C1 segment of cervical spinal cord (tissue), 14 donors: ENCODE measurements around the gene CCHCR1.
"Not testable (repeated sequence)": the region's sequence is repeated elsewhere in the genome, so short reads cannot be mapped to it uniquely, and the experiment has no call there.

Experiments used
- DNase-seq, 14 donors: peaks; one replicate each; lab custom pipeline; 2025; lab: John Stamatoyannopoulos, UW

CCHCR1 gene

DNA sequence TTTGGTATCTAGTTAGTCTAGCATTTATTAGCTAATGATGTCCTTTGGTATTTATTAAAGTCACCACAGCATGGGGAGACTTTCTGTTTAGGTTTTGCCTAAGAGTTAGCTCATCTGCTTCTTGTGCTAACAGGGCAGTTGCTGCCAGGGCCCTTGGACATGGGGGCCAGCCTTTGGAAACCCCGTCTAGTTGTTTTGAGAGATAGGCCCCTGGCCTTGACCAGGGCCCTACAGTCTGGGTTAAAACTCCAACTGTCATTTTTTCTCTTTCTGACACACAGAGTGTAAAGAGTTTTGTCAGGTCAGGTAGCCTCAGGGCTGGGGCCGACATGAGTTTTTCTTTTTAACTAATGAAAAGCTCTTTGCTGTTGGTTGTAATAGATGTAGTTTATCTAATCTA, 25.7 kb upstream of the CCHCR1 start:
- DNase-seq, result not testable (repeated sequence)

DNA sequence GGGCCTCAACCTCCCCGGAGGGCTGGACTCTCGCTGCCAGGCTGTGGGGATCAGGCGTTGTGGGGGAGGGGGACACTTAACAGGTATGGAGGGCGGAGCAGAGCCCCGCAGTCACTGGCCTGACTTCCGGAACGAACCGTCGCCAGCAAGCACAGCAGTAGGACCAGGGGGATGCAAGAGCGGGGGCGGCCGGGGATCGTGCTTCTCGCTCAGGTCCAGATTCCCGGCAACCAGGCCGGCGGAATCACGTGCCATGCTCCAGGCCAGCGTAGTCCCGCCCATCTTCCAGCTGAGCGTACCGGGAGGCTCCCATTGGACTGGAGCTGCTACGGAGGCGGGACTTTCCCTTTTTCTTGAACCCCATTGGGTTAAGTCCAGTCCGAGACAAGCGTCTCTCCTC, 22.9 kb upstream of the CCHCR1 start:
- peak in 11 of 14 donors; percentile 3 to 72 (median 45) for DNase-seq

DNA sequence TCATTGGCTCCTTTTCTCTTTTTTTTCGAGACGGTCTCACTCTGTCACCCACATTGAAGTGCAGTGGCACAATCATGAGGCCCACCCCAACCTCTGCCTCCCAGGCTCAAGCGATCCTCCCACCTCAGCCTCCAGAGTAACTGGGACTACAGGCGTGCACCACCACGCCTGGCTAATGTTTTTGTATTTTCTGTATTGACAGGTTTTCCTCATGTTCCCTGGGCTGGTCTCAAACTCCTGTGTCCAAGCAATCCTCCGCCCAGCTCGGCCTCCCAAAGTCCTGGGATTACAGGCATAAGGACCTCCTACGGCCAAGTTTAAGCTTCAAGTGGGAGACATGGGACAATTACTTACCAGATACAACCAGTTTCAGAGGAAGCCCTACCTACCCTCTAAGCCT, 22.3 kb upstream of the CCHCR1 start:
- no peak for DNase-seq

DNA sequence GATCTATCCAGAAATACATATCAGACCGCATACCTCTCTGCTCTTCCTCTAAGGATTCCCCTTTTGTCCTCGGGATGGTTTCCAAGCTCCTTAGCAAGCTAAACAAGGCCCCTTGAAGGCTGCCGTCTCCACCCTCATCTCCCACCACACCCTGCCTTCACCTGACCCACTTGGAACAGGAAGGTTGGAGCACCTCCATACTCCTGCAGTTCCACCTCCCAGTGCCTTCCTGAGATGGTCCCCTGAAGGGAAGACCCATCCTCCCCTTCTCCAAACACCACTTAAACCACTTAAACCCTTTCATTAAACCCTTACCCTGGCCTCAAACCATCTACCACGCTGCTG, 21.4 kb upstream of the CCHCR1 start:
- no peak for DNase-seq

DNA sequence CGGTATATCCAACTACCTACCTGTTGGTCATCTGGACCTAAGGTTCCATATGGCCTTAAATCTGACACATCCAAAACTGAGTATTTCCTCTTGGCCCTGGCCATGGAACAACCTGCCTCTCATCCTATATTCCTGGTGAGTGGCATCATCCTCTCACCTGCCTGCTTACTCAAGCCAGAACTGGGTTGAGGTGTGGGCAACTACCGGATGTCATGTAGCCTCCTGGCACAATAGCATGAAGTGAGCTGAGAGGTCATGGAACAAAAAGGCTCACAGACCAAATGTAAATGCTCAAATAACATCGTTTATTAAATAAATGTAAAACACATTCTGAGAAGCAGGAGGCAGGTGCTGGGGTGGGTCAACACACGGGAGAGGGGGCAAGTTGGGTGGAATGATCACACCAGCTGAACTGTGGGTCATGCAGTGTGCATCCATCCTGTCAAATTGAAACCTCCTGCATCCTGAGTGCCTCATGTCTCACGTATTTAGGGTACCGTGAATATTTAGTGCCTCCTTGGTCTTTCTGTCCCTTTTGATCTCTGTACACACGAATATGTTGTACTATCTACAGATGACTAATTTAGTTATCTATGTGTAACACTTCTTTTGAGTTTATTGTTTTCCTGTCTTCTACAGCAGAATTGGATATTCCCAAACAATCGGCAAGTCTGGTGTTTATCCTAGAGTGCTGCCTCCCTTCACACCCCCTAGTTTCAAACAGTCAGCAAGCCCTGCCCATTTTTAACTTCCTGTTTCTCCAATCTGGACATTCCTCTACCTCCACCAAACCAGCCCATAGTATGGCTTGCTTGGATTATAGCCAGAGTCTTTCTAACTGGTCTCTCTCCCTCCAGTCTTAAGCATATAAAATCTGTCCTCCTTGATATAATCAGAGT, 20.8 kb upstream of the CCHCR1 start:
- DNase-seq, result no peak

DNA sequence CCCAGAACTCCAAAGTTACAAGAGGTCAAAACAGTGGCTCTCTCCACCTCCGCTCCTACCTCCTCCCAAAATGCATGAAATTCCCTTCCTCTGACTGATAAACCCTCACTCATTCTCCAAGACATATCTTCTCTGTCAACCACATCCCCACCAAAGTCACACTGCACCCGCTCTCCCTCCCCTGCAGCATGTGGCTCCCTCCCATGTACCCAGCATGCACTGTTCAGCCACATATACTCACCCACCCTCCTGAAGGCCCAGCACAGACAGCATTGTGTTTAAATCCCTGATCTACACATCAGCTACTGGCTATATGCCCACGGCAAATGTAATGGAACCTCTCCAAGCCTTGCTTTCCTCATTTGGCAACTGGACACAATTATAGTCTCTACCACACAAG, 18.4 kb upstream of the CCHCR1 start:
- DNase-seq, result peak in 1 of 14 donors; percentile 32

DNA sequence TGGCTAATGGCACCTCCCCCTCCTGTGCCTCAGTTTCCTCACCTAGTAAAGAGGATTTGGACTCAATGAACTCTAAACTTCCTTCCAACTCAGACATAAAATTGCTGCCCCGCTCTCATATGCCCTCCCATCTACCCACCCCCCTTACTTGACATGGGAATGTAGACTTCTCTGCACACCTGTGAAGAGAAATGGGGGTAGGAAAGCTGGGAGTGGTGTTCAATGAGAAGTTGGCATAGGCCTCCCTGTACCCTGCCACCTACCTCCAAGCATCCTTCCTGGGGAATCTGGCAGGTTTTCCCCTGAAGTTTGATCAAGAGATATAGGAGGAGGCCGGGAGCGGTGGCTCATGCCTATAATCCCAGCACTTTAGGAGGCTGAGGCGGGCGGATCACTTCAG, 16.8 kb upstream of the CCHCR1 start:
- no peak for DNase-seq

DNA sequence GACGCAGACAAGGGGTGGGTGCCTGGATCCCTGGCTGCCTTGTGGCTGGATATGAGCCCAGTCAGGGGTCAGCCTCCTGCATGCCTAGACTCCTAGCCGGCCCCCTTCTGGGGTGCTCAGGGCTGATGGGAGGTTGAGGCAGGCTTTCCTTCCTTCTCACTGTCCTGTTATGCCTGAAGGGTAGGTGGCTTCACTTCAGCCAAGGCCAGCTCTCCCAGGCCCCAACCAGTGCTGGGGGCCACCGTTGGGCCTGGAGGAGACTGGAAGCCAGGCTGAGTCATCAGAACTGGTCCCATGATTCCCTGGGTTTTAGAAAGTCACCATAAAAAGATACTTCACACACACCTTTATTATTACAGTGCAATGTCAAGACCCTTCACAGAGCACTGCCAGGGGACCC, 15.8 kb upstream of the CCHCR1 start:
- no peak for DNase-seq

DNA sequence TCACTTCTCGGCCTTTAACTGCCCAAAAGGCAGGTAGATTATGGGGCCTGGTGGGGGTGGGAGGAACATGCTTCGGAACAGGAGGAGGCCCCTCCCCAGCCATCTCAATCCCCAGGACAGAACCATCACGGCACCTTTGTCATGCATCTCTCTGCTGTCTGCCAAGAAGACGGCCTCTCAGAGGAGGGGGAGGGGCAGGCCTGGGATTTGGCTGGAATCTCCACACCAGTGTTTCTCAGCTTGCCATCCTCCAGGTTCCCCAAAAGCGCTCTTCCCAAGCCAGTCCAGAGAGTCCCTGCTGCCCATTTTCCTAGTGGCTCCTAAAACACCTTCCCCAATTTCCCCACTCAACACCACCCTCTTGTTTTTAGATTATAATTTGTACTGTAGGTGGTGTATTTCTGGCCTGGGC, 15.4 kb upstream of the CCHCR1 start:
- no peak for DNase-seq

DNA sequence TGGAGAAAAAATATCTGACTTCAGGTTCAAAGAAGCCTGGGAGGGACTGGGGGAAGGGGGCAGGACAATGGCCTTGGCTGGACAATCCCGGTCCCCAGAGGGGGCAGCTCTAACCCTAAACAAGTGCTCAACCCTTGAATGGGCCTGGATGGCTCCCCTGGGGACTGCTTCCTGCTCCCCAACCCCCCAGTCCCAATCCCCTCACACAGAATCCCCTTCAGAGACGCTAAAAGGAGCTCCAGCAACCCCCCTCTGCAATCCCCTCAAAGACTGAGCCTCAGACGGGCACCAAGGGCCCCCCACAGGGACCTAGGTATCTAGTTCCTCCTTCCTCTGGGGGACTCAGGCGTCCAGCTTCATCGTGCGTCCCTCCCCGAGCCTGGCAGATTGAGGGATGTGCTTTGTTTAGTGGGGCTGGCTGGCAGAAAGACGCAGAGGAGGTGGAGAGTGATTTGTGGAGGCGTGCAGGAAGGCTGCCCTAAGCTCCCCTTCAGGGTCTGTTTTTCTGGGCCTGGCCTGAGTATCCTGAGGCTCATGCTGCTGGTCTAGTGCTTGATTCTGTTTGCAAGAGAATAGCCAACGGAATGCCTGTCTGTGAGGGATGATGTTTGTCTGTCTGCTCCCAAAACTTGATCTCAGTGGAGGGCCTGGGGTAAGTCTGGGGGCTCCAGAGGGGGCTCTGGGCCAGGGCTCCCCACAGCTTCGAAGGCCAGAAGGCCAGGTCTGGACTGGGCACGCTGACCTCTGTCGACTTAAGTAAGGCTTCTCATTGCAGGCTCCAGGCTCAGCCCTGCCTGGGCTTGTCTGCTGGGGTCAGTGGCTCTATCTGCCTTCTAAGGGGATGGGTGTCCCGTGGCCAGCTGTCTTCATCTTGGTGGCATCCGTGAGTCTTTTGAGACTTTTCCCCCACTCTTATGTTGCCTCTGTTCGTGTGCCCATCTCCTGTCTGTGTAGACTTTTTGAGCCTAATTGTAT, 14.6 kb upstream of the CCHCR1 start:
- no peak for DNase-seq

DNA sequence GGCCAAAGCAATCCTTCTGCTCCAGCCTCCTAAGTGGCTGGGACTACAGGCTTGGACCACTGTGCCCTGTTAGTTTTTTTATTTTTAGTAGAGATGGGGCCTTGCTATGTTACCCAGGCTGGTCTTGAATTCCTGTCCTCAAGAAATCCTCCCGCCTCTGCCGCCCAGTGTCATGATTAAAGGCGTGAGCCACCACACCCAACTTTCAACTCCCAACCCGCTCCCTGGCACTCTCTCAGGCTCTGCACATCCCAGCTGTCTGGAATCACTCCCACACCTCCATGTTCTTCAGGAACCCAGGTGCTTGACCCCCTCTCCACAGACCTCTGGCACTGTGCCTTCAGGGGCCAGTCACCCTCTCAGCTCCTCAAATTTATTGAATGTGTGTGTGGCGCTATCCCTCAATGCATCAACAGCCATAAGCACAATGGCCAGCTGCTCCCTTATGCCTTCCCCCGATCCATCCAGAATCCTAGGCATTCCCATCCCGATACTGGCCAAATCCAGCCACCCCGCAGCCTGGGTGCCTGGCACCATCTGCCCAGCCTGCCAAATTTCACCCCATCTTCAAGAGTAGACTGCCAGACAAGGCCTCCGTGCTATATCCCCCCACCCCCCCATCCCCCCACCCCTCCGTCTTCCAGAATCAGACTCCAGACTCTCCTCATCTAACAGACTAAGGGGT, 13.5 kb upstream of the CCHCR1 start:
- DNase-seq, result no peak

DNA sequence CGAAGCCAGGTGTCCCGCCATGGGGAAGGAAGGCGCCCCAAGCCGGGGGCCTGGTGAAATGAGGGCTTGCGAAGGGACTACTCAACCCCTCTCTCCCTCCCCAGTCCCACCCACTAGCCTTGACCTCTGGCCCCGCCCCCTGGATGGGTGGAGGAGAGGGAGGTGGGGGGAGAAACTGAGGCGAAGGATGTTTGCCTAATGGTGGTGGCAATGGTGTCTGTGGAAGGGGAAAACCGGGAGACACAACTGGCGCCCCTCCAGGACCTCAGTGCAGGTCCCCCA, 12.9 kb upstream of the CCHCR1 start, which contains the start of gene POU5F1:
Gene POU5F1 (minus strand): TSS at position 83 of the 282 bp plus-strand sequence. CDS start 62 bp downstream, at position 21.
- no peak for DNase-seq

DNA sequence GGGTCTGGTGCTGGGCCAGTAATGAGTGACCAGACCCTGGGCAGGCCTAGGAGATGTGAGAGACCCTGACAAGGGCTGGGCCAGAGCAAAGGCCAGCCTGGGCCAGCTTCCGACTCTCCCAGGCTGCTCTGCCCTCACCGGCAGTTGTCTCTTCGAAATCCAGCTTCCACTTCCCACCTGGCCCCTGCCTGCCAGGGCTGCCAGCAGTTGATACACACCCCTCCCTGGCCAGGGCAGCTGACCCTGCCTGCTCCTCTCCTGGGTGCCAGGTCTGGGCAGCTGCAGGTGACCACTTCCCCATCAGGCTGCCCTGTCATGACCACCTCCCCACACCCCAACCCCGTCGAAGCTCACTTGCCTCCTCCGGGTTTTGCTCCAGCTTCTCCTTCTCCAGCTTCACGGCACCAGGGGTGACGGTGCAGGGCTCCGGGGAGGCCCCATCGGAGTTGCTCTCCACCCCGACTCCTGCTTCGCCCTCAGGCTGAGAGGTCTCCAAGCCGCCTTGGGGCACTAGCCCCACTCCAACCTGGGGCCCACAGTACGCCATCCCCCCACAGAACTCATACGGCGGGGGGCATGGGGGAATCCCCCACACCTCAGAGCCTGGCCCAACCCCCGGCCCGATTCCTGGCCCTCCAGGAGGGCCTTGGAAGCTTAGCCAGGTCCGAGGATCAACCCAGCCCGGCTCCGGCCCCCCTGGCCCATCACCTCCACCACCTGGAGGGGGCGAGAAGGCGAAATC, 12.4 kb upstream of the CCHCR1 start:
- not testable (repeated sequence) for DNase-seq

DNA sequence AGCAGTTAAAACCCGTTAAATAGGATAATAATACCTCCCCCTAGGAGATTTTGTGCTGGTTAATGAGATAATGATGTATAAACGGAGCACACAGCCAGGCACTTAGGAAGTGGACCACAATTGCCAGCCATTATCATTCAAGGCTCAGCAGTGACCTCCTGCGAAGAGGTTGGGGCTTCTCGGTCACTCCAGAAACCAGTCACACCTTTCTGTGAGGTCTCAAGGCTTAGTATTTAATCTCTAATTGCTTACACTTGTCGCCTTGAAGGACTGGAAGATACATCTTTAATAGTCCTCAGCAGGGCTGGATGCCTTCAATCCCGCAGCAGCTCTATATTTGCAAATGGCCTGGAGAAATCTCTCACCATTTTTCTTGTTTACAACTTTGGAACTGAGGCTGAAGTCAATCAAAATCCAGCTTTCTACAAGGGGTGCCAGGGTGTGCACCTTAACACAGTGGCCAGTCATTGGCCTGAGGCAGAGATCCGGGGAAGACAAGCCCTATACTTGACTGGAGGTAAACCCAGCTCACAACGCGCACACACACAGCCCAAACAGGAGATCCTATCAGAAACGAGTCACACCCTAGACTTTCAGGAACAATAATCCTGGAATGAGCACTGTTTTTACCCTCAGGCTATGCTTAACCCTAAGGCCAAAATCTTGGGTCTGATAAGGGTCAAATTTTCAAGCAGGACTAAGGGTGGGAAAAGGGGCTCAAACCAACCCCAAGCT, 11.7 kb upstream of the CCHCR1 start:
- DNase-seq, result no peak

DNA sequence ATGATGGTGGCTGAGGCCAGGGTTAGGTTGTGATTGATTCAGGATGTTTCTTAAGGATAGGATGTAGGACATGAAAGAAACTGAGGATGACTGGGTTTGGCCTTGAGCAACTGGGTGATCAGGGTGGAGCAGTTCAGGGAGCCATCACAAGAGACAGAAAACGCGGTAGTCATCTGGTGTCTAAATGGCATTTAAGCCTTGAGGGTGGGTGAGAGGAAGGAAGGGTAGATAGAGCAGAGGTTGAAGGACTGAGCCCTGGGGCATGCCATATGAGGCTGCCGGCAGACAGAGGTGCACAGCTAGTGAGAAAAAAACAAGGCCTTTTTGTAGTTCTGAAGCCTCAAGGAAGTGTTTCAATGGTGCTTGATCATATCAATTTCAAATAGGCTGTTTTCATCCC, 11.0 kb upstream of the CCHCR1 start:
- no peak for DNase-seq

DNA sequence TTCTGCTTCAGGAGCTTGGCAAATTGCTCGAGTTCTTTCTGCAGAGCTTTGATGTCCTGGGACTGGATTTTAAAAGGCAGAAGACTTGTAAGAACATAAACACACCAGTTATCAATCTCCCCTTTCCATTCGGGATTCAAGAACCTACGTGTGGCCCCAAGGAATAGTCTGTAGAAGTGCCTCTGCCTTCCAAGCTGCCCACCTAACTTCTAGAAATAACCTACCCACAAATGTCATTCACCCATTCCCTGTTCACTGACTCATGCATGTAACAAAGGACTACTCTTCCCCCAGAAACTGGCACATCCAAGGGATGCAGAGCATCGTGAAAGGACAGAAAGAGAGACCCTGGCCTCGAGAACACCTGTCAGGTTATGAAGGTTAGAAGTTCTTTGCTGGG, 8.4 kb upstream of the CCHCR1 start:
- no peak for DNase-seq

DNA sequence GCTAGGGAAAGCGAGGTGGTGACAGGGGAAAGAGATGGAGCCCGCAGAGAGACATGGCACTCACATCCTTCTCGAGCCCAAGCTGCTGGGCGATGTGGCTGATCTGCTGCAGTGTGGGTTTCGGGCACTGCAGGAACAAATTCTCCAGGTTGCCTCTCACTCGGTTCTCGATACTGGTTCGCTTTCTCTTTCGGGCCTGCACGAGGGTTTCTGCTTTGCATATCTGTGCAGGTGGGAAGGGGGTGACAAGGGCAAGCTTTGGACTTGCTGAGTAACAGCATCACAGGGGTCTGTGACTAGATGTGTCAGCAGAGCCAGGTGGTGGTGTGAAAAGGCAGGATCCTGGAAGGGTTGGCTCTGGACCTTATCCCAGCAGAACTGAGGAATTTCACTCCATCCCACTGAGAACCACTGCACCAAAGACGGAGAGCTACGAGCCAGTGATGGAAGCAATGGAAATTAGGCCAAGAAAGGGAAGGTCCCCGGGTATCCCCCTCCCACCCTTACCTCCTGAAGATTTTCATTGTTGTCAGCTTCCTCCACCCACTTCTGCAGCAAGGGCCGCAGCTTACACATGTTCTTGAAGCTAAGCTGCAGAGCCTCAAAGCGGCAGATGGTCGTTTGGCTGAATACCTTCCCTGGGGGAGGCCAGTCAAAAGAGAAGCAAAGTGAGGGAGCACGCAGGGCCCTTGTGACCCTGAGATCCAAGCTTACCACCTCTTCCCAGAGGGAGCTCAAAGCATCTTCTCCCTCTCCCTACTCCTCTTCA, 7.6 kb upstream of the CCHCR1 start:
- DNase-seq, result not testable (repeated sequence)

DNA sequence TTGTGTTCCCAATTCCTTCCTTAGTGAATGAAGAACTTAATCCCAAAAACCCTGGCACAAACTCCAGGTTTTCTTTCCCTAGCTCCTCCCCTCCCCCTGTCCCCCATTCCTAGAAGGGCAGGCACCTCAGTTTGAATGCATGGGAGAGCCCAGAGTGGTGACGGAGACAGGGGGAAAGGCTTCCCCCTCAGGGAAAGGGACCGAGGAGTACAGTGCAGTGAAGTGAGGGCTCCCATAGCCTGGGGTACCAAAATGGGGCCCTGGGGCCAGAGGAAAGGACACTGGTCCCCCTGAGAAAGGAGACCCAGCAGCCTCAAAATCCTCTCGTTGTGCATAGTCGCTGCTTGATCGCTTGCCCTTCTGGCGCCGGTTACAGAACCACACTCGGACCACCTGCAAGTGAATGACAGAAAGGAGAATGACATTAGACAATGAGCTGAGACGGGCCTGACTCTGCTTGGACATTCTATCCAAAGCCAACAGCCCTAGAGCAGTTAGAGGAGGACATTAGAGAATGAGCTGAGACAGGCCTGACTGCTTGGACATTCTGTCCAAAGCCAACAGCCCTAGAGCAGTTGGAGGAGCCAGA, 7.0 kb upstream of the CCHCR1 start:
- DNase-seq, result not testable (repeated sequence)

DNA sequence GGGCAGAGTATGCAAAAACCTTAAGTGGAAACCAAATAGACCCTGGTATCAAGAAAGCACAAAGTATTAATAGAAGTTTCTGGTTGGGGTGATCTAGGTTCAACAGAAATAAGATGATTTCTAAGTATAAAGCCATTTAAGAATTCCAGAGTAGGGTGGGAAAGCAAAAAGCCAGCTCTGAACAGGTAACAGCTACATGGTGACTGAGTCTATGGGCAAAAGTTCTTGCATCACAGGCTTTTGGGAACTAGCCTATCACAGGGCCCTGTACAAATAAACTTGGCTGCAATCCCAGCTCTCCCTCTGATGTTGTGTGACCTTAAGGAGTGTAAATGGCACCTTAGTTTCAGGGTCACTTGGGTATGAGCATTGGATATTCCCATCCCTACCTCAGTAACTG, 6.3 kb upstream of the CCHCR1 start:
- DNase-seq, result no peak
